Epithelial cell of esophagus (primary cell): ENCODE data around the gene C11orf16.

Source experiments
- DNase-seq: peaks from one replicate; pipeline ENCODE4 v3.0.0; 2010; ENCODE audit warnings: low read depth
- H3K4me3 ChIP-seq: 2 replicates; pipeline ENCODE4 v1.5.1; 2011; ENCODE audit warnings: mild to moderate bottlenecking, low read length, control low read depth
- TF ChIP-seq, protein P1 (sequence below): IDR thresholded peaks from 2 replicates; pipeline ENCODE4 v1.5.1; 2011; ENCODE audit warnings: low read depth, mild to moderate bottlenecking, low read length, control low read depth, inconsistent platforms; ENCODE audit not compliant: insufficient read depth; ENCODE audit errors: missing control alignments

C11orf16 gene

GRCh38 chr11:8926236-8926635 lies 6.5 kb downstream of the C11orf16 start:
- H3K4me3 ChIP-seq: no peak overlapping the region
- no peak for DNase-seq
- TF ChIP-seq, protein P1, sequence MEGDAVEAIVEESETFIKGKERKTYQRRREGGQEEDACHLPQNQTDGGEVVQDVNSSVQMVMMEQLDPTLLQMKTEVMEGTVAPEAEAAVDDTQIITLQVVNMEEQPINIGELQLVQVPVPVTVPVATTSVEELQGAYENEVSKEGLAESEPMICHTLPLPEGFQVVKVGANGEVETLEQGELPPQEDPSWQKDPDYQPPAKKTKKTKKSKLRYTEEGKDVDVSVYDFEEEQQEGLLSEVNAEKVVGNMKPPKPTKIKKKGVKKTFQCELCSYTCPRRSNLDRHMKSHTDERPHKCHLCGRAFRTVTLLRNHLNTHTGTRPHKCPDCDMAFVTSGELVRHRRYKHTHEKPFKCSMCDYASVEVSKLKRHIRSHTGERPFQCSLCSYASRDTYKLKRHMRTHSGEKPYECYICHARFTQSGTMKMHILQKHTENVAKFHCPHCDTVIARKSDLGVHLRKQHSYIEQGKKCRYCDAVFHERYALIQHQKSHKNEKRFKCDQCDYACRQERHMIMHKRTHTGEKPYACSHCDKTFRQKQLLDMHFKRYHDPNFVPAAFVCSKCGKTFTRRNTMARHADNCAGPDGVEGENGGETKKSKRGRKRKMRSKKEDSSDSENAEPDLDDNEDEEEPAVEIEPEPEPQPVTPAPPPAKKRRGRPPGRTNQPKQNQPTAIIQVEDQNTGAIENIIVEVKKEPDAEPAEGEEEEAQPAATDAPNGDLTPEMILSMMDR: no peak

DNA sequence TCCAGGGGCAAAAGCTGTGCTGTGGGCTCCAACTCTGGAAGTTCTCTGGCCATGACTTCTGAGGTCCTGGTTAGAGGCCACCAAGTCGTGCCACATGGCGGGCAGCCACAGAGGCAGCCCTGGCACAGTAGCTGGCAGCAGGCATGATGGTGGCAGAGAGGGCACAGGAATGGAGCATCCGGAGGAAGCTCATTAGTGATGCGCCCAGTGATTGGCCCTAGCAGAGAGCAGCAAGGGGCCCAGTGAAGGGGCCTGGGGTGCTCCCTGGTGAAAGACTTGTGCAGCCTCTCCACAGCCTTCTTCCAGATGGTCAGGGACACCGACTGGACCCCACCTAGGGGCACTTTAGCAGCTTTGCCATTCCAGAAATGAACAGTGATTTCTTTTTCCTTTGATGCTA lies 7.0 kb downstream of the C11orf16 start:
- no peak overlapping the region for H3K4me3 ChIP-seq
- no peak for DNase-seq
- TF ChIP-seq, protein P1: no peak

GRCh38 chr11:8922691-8923090 lies 10.1 kb downstream of the C11orf16 start:
- H3K4me3 ChIP-seq: no peak overlapping the region
- TF ChIP-seq, protein P1: no peak
- no peak for DNase-seq

DNA sequence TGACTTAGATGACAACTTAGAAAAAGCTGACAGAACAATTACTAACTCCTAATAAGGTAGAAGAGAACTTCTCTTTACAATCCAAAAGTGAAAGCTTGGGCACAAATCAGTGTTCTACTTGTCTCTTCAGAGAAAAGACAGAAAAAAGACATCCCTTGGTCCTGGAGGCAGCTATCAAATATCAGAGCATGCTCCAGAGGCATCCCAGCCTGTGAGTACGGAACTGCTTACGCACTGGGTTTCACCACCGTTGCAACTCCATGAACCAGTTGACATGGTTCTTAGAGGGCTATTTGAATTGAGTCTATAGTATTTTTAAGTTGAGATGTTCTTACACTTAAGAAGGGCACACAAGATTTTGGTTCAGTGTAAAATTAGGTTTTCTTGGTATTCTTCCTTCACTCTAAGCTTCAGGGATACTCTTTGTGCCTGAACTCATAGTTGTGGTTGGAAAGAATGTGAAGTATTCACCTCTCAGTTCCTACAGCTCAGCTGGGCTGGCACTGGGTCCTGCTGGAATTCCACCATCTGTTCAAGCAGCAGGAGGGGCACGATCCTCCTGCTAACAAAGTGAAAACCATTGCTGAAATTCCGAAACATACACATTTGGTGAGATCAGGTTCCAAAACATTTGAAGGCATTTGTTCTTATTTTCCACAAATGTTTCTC lies 15.5 kb downstream of the C11orf16 start:
- TF ChIP-seq, protein P1: no peak
- DNase-seq: peak; percentile 51
- no peak overlapping the region for H3K4me3 ChIP-seq

GRCh38 chr11:8914661-8915018 lies 18.1 kb downstream of the C11orf16 start:
- DNase-seq: no peak
- H3K4me3 ChIP-seq: no peak overlapping the region
- TF ChIP-seq, protein P1: no peak

GRCh38 chr11:8913961-8914660 lies 18.6 kb downstream of the C11orf16 start:
- TF ChIP-seq, protein P1: peak; percentile 77
- no peak overlapping the region for H3K4me3 ChIP-seq
- peak; percentile 41 for DNase-seq
